ENCODE data around the gene PAQR9. TPM values are rescaled to one million over a fixed set of nuclear protein-coding genes. Genes with fewer than 3 reads are reported as not detected.

The PAQR9 gene
- total RNA-seq, 1 donor from 2014 or later = 1.8 TPM

DNA sequence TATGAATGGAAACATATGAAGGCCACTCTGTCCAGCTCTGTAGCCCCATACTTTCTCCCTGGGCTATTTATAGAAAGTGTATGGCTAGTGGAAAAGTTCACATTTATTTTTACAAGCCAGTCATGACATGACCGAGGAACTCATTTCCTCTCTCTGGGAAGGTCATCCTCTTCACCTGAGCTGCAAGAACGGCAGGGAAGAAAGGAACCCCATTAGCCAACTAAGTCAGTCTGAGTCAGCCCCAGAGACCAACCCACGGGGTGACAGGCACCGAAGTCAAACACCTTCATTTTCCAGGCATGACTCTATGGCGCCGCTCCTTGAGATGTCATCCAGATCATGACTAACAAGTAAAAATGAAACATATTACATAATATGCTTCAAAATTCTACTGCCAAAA lies 4.8 kb downstream of the PAQR9 start:
- H3K9me3 Mint-ChIP-seq = no peaks in the 10 kb centered on the region
- H3K27me3 Mint-ChIP-seq (ENCODE audit: low read depth) = peaks cover 16% of the 10 kb centered on the region
- peaks cover 10% of the 10 kb centered on the region for H3K4me1 Mint-ChIP-seq
- H3K36me3 Mint-ChIP-seq (ENCODE audit: low read depth) = no peaks in the 10 kb centered on the region
- no peak overlapping the region for H3K27ac Mint-ChIP-seq (ENCODE audit: unreplicated experiment)
- H3K4me3 Mint-ChIP-seq = no peak overlapping the region
- DNase-seq (ENCODE audit: low read depth, low spot score) = no peak
- TF ChIP-seq, protein P1, sequence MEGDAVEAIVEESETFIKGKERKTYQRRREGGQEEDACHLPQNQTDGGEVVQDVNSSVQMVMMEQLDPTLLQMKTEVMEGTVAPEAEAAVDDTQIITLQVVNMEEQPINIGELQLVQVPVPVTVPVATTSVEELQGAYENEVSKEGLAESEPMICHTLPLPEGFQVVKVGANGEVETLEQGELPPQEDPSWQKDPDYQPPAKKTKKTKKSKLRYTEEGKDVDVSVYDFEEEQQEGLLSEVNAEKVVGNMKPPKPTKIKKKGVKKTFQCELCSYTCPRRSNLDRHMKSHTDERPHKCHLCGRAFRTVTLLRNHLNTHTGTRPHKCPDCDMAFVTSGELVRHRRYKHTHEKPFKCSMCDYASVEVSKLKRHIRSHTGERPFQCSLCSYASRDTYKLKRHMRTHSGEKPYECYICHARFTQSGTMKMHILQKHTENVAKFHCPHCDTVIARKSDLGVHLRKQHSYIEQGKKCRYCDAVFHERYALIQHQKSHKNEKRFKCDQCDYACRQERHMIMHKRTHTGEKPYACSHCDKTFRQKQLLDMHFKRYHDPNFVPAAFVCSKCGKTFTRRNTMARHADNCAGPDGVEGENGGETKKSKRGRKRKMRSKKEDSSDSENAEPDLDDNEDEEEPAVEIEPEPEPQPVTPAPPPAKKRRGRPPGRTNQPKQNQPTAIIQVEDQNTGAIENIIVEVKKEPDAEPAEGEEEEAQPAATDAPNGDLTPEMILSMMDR (conservative IDR thresholded peaks at IDR 0.05) = no peak

DNA sequence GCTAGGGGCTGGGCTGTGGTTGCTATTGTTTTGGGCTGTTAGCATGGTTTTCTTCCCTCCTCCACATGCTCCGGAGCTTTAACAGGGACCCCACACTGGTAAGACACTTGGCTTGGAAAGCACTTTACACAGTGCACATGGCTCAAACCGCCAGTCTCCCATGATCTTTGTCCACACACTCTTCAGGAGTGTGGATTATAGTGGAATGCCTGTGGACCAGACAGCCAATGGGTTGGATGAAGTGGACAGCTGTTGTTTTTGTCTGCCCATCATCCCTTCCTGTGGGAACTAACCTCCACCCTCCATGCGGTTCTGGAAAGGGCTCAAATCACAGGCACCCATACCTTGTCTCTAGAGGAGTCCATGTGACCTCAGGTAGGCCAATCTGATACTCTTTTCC lies 10.0 kb downstream of the PAQR9 start:
- Mint-ChIP-seq H3K4me1 (peaks cover 26% of the 10 kb centered on the region), H3K9me3 (no peaks in the 10 kb centered on the region), H3K27ac (ENCODE audit: unreplicated experiment) (no peak overlapping the region), H3K36me3 (ENCODE audit: low read depth) (no peaks in the 10 kb centered on the region), H3K27me3 (ENCODE audit: low read depth) (no peaks in the 10 kb centered on the region), H3K4me3 (no peak overlapping the region)
- TF ChIP-seq, protein P1 (conservative IDR thresholded peaks at IDR 0.05) = no peak
- no peak for DNase-seq (ENCODE audit: low read depth, low spot score)

DNA sequence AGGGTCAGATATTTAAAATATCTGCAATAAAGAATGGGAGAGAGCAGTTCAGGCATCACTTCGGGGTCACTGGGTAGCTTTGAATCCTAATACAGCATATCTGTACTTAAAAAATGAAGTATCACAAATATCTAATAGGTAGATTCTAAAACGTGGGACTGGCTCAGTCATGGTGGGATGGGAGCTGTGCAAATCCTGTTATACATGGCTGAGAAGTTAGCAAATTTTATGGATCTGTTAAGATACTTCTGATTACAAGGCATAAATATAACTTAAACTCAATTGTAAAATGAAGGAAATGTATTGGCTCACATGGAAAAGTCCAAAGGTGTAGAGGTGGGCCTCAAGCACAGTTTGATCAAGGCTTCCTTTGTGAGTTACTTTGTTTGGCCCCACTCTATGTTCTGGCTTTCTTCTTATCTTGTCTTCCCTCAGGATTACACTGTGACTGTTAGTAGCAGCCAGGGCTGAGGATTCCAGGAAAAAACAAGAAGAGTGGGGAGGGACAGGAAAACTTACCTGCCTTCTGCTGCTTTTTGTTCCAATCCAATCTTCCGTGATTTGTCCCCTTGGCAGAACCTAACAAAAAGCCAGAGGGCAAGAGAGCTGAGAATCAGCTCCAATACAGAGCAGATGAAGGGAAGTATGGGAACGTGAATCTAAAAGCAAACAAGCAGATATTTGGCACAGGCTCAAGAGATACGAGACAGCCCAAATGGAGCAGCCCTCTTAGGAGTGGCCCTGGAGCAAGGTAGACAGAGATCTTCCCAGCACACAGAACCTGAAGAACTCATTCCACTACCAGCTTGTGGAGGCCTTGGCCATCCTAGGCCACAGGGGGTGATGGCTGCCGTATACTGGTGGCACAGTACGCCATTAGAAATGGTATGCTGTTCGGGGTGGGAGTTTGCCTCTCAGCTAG lies 10.9 kb downstream of the PAQR9 start:
- Mint-ChIP-seq H3K27ac (ENCODE audit: unreplicated experiment) (no peak overlapping the region), H3K9me3 (no peaks in the 10 kb centered on the region), H3K36me3 (ENCODE audit: low read depth) (no peaks in the 10 kb centered on the region), H3K4me1 (peaks cover 26% of the 10 kb centered on the region), H3K27me3 (ENCODE audit: low read depth) (no peaks in the 10 kb centered on the region), H3K4me3 (no peak overlapping the region)
- TF ChIP-seq, protein P1 (conservative IDR thresholded peaks at IDR 0.05) = no peak
- DNase-seq (ENCODE audit: low read depth, low spot score) = no peak

DNA sequence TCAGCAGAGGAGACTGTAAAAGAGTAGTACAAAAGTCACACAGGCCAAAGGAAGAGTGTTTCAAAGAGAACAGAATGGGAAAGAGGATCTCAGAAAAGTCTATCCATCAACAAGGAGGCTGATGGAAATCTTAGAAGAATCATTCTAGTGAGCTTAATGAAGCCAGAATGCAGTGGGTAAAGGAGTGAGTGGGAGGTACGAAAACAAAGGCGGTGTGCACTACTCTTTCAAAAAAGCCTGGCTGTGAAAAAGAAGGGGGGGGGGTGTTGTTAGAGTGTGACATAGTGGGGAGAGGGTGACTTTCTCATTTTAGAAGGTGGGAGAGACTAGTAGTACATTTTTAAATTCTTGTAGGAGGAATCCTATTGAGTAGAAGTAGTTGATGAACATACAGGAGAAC lies 11.7 kb downstream of the PAQR9 start:
- H3K4me3 Mint-ChIP-seq = no peak overlapping the region
- peaks cover 22% of the 10 kb centered on the region for H3K4me1 Mint-ChIP-seq
- no peak overlapping the region for H3K27ac Mint-ChIP-seq (ENCODE audit: unreplicated experiment)
- H3K36me3 Mint-ChIP-seq (ENCODE audit: low read depth) = no peaks in the 10 kb centered on the region
- TF ChIP-seq, protein P1 (conservative IDR thresholded peaks at IDR 0.05) = no peak
- no peak for DNase-seq (ENCODE audit: low read depth, low spot score)
- H3K9me3 Mint-ChIP-seq = no peaks in the 10 kb centered on the region
- H3K27me3 Mint-ChIP-seq (ENCODE audit: low read depth) = no peaks in the 10 kb centered on the region

DNA sequence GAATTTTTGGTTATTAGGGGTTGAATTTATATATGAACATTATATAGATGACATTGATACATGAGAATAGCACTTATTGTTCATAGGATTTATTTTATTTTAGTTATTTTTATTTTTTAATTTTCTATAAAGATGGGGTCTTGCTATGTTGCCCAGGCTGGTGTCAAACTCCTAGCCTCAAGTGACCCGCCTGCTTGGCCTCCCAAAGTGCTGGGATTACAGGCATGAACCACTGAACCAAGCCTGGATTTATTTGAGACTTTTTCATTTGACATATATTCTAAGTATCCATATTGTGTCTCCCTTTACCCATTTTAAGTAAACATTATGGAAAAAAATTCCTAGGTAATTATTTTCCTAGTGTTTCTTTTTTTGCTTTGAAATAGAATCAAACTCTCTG lies 12.5 kb downstream of the PAQR9 start:
- H3K9me3 Mint-ChIP-seq = no peaks in the 10 kb centered on the region
- no peaks in the 10 kb centered on the region for H3K27me3 Mint-ChIP-seq (ENCODE audit: low read depth)
- H3K27ac Mint-ChIP-seq (ENCODE audit: unreplicated experiment) = no peak overlapping the region
- TF ChIP-seq, protein P1 (conservative IDR thresholded peaks at IDR 0.05) = no peak
- H3K36me3 Mint-ChIP-seq (ENCODE audit: low read depth) = no peaks in the 10 kb centered on the region
- H3K4me3 Mint-ChIP-seq = no peak overlapping the region
- H3K4me1 Mint-ChIP-seq = peaks cover 22% of the 10 kb centered on the region
- DNase-seq (ENCODE audit: low read depth, low spot score) = no peak
